ENCODE measurements around the gene NEDD8.

DNA sequence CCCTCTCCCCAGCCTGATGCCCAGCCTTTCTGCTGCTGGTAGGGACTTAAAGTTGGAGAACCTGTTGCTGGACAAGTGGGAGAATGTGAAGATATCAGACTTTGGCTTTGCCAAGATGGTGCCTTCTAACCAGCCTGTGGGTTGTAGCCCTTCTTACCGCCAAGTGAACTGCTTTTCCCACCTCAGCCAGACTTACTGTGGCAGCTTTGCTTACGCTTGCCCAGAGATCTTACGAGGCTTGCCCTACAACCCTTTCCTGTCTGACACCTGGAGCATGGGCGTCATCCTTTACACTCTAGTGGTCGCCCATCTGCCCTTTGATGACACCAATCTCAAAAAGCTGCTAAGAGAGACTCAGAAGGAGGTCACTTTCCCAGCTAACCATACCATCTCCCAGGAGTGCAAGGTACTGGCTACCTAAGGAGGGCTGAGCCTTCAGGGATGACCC, 25.0 kb downstream of the NEDD8 start:
- TF ChIP-seq CTCF (conservative IDR thresholded peaks at IDR 0.05; ENCODE audit: low read depth, low read length) (no peak), EZH2 (IDR thresholded peaks at IDR 0.05; ENCODE audit: low read length, unreplicated experiment) (no peak), EZH2phosphoT487 (IDR thresholded peaks at IDR 0.05; ENCODE audit: borderline replicate concordance, low read length) (no peak)
